Measurements from ENCODE around the gene PRPF6. TPM values are rescaled to one million over a fixed set of nuclear protein-coding genes. Genes with fewer than 3 reads are reported as not detected.

Gene PRPF6
- total and polyA plus RNA-seq, 2 donors (not counting 1 experiment from before 2014, with no cell fraction given): 31.7 to 82.9 TPM

GRCh38 chr20:64024141-64024990 lies 43.4 kb downstream of the PRPF6 start:
- no peak for ATAC-seq (ENCODE audit: low read depth)
- 97% methylated on average over 11 of the region's 17 CpGs for WGBS (ENCODE audit: insufficient coverage)
- H3K79me2 ChIP-seq (ENCODE audit: control insufficient read depth, insufficient read depth, low read length): peaks cover 31% of the 10 kb centered on the region
- H3K4me1 Mint-ChIP-seq: no peaks in the 10 kb centered on the region
- H4K20me1 ChIP-seq (ENCODE audit: control insufficient read depth, insufficient read depth, low read length, poor library complexity, severe bottlenecking): peaks cover 62% of the 10 kb centered on the region
- intact Hi-C loops (cut with micrococcal nuclease): no loop called here
- CTCF ChIA-PET: interaction anchor here (0.7 to 0.8 kb wide), 2 partner anchors 206 to 322 kb away, joined by 3 read pairs; no protein-coding TSS in a partner anchor
- H3K9ac ChIP-seq (ENCODE audit: low read length): no peak overlapping the region
- no peak overlapping the region for H2AFZ ChIP-seq (ENCODE audit: insufficient read depth, low read depth, low read length, poor library complexity, severe bottlenecking)
- H3K36me3 ChIP-seq (replicated peaks in 1 of 2; ENCODE audit: control extremely low read depth in 1 of 2, control insufficient read depth in 1 of 2, extremely low read depth in 1 of 2, insufficient read depth in 2 of 2, low read length in 1 of 2): peaks cover 3 to 84% of the 10 kb centered on the region in 2 experiments
- POLR2A ChIA-PET: no interaction called here
- H3K27ac ChIP-seq (ENCODE audit: low read length in 2 of 2): no peak overlapping the region
- H3K4me3 ChIP-seq (ENCODE audit: control extremely low read depth in 1 of 5, extremely low read depth in 1 of 5, insufficient read depth in 1 of 5, low read depth in 2 of 5, low read length in 4 of 5): no peak overlapping the region
- no peaks in the 10 kb centered on the region for H3K27me3 Mint-ChIP-seq
- H3K4me3 Mint-ChIP-seq: no peak overlapping the region
- H3K9me3 Mint-ChIP-seq (ENCODE audit: insufficient read depth): no peaks in the 10 kb centered on the region
- H3K27me3 ChIP-seq (replicated peaks in 1 of 4; ENCODE audit: control extremely low read depth in 1 of 4, control insufficient read depth in 3 of 4, insufficient read depth in 4 of 4, low read length in 3 of 4): no peaks in the 10 kb centered on the region
- DNase-seq: no peak
- TF ChIP-seq EZH2 (IDR thresholded peaks at IDR 0.05; ENCODE audit: borderline replicate concordance, insufficient read depth, low read depth, low read length, poor library complexity, severe bottlenecking): no peak
- TF ChIP-seq, protein P1, sequence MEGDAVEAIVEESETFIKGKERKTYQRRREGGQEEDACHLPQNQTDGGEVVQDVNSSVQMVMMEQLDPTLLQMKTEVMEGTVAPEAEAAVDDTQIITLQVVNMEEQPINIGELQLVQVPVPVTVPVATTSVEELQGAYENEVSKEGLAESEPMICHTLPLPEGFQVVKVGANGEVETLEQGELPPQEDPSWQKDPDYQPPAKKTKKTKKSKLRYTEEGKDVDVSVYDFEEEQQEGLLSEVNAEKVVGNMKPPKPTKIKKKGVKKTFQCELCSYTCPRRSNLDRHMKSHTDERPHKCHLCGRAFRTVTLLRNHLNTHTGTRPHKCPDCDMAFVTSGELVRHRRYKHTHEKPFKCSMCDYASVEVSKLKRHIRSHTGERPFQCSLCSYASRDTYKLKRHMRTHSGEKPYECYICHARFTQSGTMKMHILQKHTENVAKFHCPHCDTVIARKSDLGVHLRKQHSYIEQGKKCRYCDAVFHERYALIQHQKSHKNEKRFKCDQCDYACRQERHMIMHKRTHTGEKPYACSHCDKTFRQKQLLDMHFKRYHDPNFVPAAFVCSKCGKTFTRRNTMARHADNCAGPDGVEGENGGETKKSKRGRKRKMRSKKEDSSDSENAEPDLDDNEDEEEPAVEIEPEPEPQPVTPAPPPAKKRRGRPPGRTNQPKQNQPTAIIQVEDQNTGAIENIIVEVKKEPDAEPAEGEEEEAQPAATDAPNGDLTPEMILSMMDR (IDR thresholded peaks at IDR 0.05): no peak
- H3K27ac Mint-ChIP-seq: no peak overlapping the region
- H3K9me3 ChIP-seq (ENCODE audit: control extremely low read depth in 1 of 3, control insufficient read depth in 2 of 3, insufficient read depth in 1 of 3, low read length in 2 of 3): no peaks in the 10 kb centered on the region
- no peak overlapping the region for H3K4me2 ChIP-seq (replicated peaks; ENCODE audit: low read depth, low read length, poor library complexity, severe bottlenecking)
- no peaks in the 10 kb centered on the region for H3K4me1 ChIP-seq (ENCODE audit: control insufficient read depth in 2 of 2, insufficient read depth in 2 of 2, low read length in 2 of 2)
